ENCODE data around the gene VAV3. TPM values are rescaled to one million over a fixed set of nuclear protein-coding genes. Genes with fewer than 3 reads are reported as not detected.

VAV3 gene
- total RNA-seq, 1 donor from 2014 or later: 1.9 TPM

- no peaks in the 10 kb centered on the region for H3K27me3 Mint-ChIP-seq (ENCODE audit: low read depth)
- DNase-seq (ENCODE audit: low spot score): no peak
- H3K36me3 Mint-ChIP-seq (ENCODE audit: low read depth): no peaks in the 10 kb centered on the region
- peaks cover 6% of the 10 kb centered on the region for H3K4me1 Mint-ChIP-seq (ENCODE audit: low read depth)
- intact Hi-C loops (cut with micrococcal nuclease): no loop called here
- no peaks in the 10 kb centered on the region for H3K9me3 Mint-ChIP-seq
- H3K27ac Mint-ChIP-seq: no peak overlapping the region
- no peak overlapping the region for H3K4me3 Mint-ChIP-seq (ENCODE audit: low read depth)
Observed at GRCh38 chr1:107525145-107525544, 439.8 kb downstream of the VAV3 start.

DNA sequence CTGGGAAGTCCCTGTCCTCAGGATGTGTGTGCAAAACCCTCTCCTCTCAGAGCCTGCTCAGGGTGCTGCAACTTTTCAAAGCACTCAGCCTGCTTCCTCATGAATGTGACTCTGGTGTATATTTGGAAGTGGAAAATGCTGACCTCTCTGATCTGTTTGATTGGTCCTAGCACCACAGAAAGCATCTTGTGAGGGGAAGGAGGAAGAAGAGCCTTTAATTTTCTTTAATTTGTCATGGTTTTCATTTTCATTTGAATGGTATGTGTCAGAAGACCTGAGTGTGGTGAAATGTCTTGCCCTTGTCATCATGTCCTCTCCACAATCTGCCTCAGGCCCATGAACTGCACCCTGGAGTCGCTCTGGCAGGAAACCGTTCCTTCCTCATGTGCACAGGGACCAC lies 440.7 kb downstream of the VAV3 start:
- intact Hi-C loops (cut with micrococcal nuclease): no loop called here
- H3K27me3 Mint-ChIP-seq (ENCODE audit: low read depth): no peaks in the 10 kb centered on the region
- H3K9me3 Mint-ChIP-seq: no peaks in the 10 kb centered on the region

GRCh38 chr1:107523736-107524135 lies 441.2 kb downstream of the VAV3 start:
- Mint-ChIP-seq H3K9me3 (no peaks in the 10 kb centered on the region), H3K27ac (no peak overlapping the region), H3K4me3 (ENCODE audit: low read depth) (no peak overlapping the region), H3K27me3 (ENCODE audit: low read depth) (no peaks in the 10 kb centered on the region), H3K4me1 (ENCODE audit: low read depth) (peaks cover 6% of the 10 kb centered on the region), H3K36me3 (ENCODE audit: low read depth) (no peaks in the 10 kb centered on the region)
- no peak for DNase-seq (ENCODE audit: low spot score)
- intact Hi-C loops (cut with micrococcal nuclease): no loop called here

More for the DNA sequence above, 440.7 kb downstream of the VAV3 start:
- H3K27ac Mint-ChIP-seq: no peak overlapping the region
- DNase-seq (ENCODE audit: low spot score): no peak
- no peak overlapping the region for H3K4me3 Mint-ChIP-seq (ENCODE audit: low read depth)
- H3K36me3 Mint-ChIP-seq (ENCODE audit: low read depth): no peaks in the 10 kb centered on the region
- H3K4me1 Mint-ChIP-seq (ENCODE audit: low read depth): peaks cover 6% of the 10 kb centered on the region

DNA sequence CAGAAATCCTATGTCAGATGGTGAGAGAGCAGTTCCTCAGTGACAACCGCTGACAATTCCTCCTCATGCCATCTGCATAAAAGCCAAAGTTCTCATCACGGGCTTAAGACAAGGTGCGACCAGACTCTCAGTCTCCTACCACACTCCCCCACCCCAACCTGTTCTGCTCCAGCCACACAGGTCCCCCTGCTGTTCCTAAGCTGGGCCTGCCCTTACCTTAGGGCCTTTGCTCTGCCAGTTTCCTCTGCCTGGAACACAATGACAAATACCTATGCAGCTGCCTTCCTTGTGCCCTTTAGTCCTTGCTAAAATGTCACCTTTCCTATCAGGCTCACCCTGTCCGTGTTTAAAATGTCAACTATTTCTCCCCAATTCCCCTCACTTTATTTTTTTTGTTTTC lies 441.9 kb downstream of the VAV3 start:
- no peaks in the 10 kb centered on the region for H3K36me3 Mint-ChIP-seq (ENCODE audit: low read depth)
- H3K4me1 Mint-ChIP-seq (ENCODE audit: low read depth): peaks cover 6% of the 10 kb centered on the region
- H3K4me3 Mint-ChIP-seq (ENCODE audit: low read depth): no peak overlapping the region
- H3K9me3 Mint-ChIP-seq: no peaks in the 10 kb centered on the region
- H3K27me3 Mint-ChIP-seq (ENCODE audit: low read depth): no peaks in the 10 kb centered on the region
- H3K27ac Mint-ChIP-seq: no peak overlapping the region
- intact Hi-C loops (cut with micrococcal nuclease): no loop called here
- no peak for DNase-seq (ENCODE audit: low spot score)

Other genes with a start within 250 kb of the VAV3 start
- 27.5 and 28.0 TPM in 2 replicates for gene SLC25A24, start 235.2 kb upstream of the VAV3 start, total RNA-seq

Measured in activated T-helper 2 cell treated with anti-CD3 and anti-CD28 coated beads, Interferon-gamma antibody, Interleukin-2, Interleukin-4, amounts not matched to agents 10 μg/mL and 5 μg/mL and 100 μg/mL, durations not matched to agents 14 hours and 24 hours and 36 hours (primary cell).